NCI-H1092 (cell line): Measurements from ENCODE around the gene ZNF92.
A peak's percentile ranks its signal among the peaks of the same experiment; 100 is the strongest.
"Not testable (repeated sequence)": the region's sequence is repeated elsewhere in the genome, so short reads cannot be mapped to it uniquely, and the experiment has no call there.

Experiments used
- DNase-seq: peaks from one replicate; lab custom pipeline; 2025; lab: John Stamatoyannopoulos, UW

The ZNF92 gene

GRCh38 chr7:65373608-65374351 lies at the start of gene ZNF92:
TSS of gene ZNF92 (plus strand) at chr7:65373855. CDS start at chr7:65373998, 143 bp downstream.
- DNase-seq: peak; percentile 99

- DNase-seq: no peak
Observed at GRCh38 chr7:65325793-65326432, 47.7 kb upstream of the ZNF92 start.

- no peak for DNase-seq
Observed at GRCh38 chr7:65338346-65338745, 35.3 kb upstream of the ZNF92 start.

GRCh38 chr7:65339257-65339656 lies 34.4 kb upstream of the ZNF92 start:
- no peak for DNase-seq

- no peak for DNase-seq
Observed at GRCh38 chr7:65342723-65343629, 30.7 kb upstream of the ZNF92 start.

GRCh38 chr7:65344541-65344940 lies 29.1 kb upstream of the ZNF92 start:
- not testable (repeated sequence) for DNase-seq

- no peak for DNase-seq
Observed at GRCh38 chr7:65354263-65354662, 19.4 kb upstream of the ZNF92 start.

GRCh38 chr7:65369843-65370242 lies 3.8 kb upstream of the ZNF92 start:
- DNase-seq: no peak

GRCh38 chr7:65371468-65371867 lies 2.2 kb upstream of the ZNF92 start:
- peak; percentile 8 for DNase-seq

- no peak for DNase-seq
Observed at GRCh38 chr7:65379318-65379717, 5.7 kb downstream of the ZNF92 start.

- no peak for DNase-seq
Observed at GRCh38 chr7:65381742-65382141, 8.1 kb downstream of the ZNF92 start.

GRCh38 chr7:65382452-65382851 lies 8.8 kb downstream of the ZNF92 start:
- DNase-seq: no peak

GRCh38 chr7:65387891-65388290 lies 14.2 kb downstream of the ZNF92 start:
- DNase-seq: no peak

GRCh38 chr7:65390588-65390987 lies 16.9 kb downstream of the ZNF92 start:
- DNase-seq: no peak

GRCh38 chr7:65397730-65398142 lies 24.1 kb downstream of the ZNF92 start:
- DNase-seq: no peak

- DNase-seq: not testable (repeated sequence)
Observed at GRCh38 chr7:65398671-65399070, 25.0 kb downstream of the ZNF92 start.

GRCh38 chr7:65399101-65399500 lies 25.4 kb downstream of the ZNF92 start:
- DNase-seq: not testable (repeated sequence)

GRCh38 chr7:65404020-65404419 lies 30.4 kb downstream of the ZNF92 start:
- no peak for DNase-seq

GRCh38 chr7:65406706-65407105 lies 33.1 kb downstream of the ZNF92 start:
- DNase-seq: not testable (repeated sequence)

- DNase-seq: no peak
Observed at GRCh38 chr7:65409363-65409762, 35.7 kb downstream of the ZNF92 start.

- DNase-seq: no peak
Observed at GRCh38 chr7:65411249-65411648, 37.6 kb downstream of the ZNF92 start.

GRCh38 chr7:65422670-65423069 lies 49.0 kb downstream of the ZNF92 start:
- DNase-seq: no peak

- DNase-seq: not testable (repeated sequence)
Observed at GRCh38 chr7:65423286-65423685, 49.6 kb downstream of the ZNF92 start.
